PC-3 (cell line): Measurements from ENCODE around the gene FOXO6. TPM values are rescaled to one million over a fixed set of nuclear protein-coding genes. Genes with fewer than 3 reads are reported as not detected.

Experiments
- ATAC-seq: fragments of 200-7000 bp; cut with Tn5 transposase; 2 replicates; pipeline ENCODE4 v1.9.1; 2020; ENCODE audit warnings: mild to moderate bottlenecking, moderate library complexity
- BruUV-seq: library from RNA; stranded (reverse); fragments of 400-500 nt; replicated peaks from 2 replicates; lab custom pipeline; 2021; lab: Mats Ljungman, UMichigan
- CTCF ChIA-PET: fragments of 300-600 bp; sonication (Branson Sonifier 250); formaldehyde crosslinking; loops from one replicate; lab custom pipeline; 2022; ENCODE audit warnings: antibody characterized with exemption; lab: Charles Lee
- POLR2A ChIA-PET: fragments of 300-600 bp; sonication (Branson Sonifier 250); formaldehyde crosslinking; loops from one replicate; lab custom pipeline; 2022; ENCODE audit warnings: antibody characterized with exemption; ENCODE audit not compliant: unreplicated experiment; lab: Charles Lee
- DNase-seq: peaks from one replicate; pipeline ENCODE4 v3.0.0-alpha.2; 2015
- H2AFZ ChIP-seq: fragments of 300-600 bp; sonication (generic); 2 replicates; pipeline ENCODE4 v1.6.0; 2016; ENCODE audit warnings: antibody characterized with exemption, low read length
- H3F3A ChIP-seq: fragments of 300-600 bp; sonication (generic); one replicate; pipeline ENCODE4 v1.6.0; 2017; ENCODE audit warnings: antibody characterized with exemption, low read length, control low read depth, mild to moderate bottlenecking; ENCODE audit not compliant: unreplicated experiment
- H3K27ac ChIP-seq: fragments of 300-600 bp; sonication (generic); 2 replicates; pipeline ENCODE4 v1.5.1; 2016; ENCODE audit warnings: mild to moderate bottlenecking, low read length
- H3K27me3 ChIP-seq: fragments of 300-600 bp; sonication (generic); 2 replicates; pipeline ENCODE4 v1.6.1; 2016; ENCODE audit warnings: low read length, mixed read lengths
- H3K36me3 ChIP-seq: fragments of 300-600 bp; sonication (generic); 2 replicates; pipeline ENCODE4 v1.6.1; 2016; ENCODE audit warnings: low read depth, mixed run types, low read length, mixed read lengths
- H3K4me1 ChIP-seq: fragments of 300-600 bp; sonication (generic); 2 replicates; pipeline ENCODE4 v1.5.1; 2016; ENCODE audit warnings: low read length; ENCODE audit not compliant: insufficient read depth
- H3K4me2 ChIP-seq: fragments of 300-600 bp; sonication (generic); 2 replicates; pipeline ENCODE4 v1.6.0; 2016; ENCODE audit warnings: low read length
- H3K4me3 ChIP-seq: fragments of 300-600 bp; sonication (generic); 2 replicates; pipeline ENCODE4 v1.5.1; 2016; ENCODE audit warnings: mild to moderate bottlenecking, low read length, mixed read lengths
- H3K79me2 ChIP-seq: fragments of 300-600 bp; sonication (generic); 2 replicates; pipeline ENCODE4 v1.6.1; 2017; ENCODE audit warnings: low read length, mixed read lengths
- H3K9ac ChIP-seq: fragments of 300-600 bp; sonication (generic); 2 replicates; pipeline ENCODE4 v1.6.0; 2016; ENCODE audit warnings: mild to moderate bottlenecking, low read length
- H3K9me2 ChIP-seq: fragments of 300-600 bp; sonication (generic); replicated peaks from 2 replicates; pipeline ENCODE4 v1.6.1; 2016; ENCODE audit warnings: mixed run types, low read length, mixed read lengths
- H3K9me3 ChIP-seq: fragments of 300-600 bp; sonication (generic); 2 replicates; pipeline ENCODE4 v1.6.1; 2016; ENCODE audit warnings: low read length, mixed read lengths
- H4K20me1 ChIP-seq: fragments of 300-600 bp; sonication (generic); 2 replicates; pipeline ENCODE4 v1.6.1; 2016; ENCODE audit warnings: low read length, mixed read lengths
- EZH2 ChIP-seq: fragments of 300-600 bp; sonication (generic); IDR thresholded peaks from one replicate; pipeline ENCODE4 v1.6.1; 2017; ENCODE audit warnings: antibody characterized with exemption, mild to moderate bottlenecking, low read length; ENCODE audit not compliant: unreplicated experiment
- EZH2phosphoT487 ChIP-seq: fragments of 300-600 bp; sonication (generic); IDR thresholded peaks from 2 replicates; pipeline ENCODE4 v1.6.1; 2018; ENCODE audit warnings: mild to moderate bottlenecking, antibody characterized with exemption, low read length, borderline replicate concordance
- intact Hi-C: fragments of 100-400 bp; cut with micrococcal nuclease; formaldehyde crosslinking; loops from 2 replicates; pipeline ENCODE4 v1.9.0; 2023
- total RNA-seq: library from RNA; depleted of rRNA; stranded (reverse); fragments of >200 nt; gene quantifications from 2 replicates; pipeline ENCODE4 v1.2.3, GENCODE V29; 2014
- TF ChIP-seq, protein P1 (sequence below): fragments of 300-600 bp; sonication (generic); conservative IDR thresholded peaks from 2 replicates; pipeline ENCODE4 v1.5.1; 2017; ENCODE audit warnings: antibody characterized with exemption, low read depth, mild to moderate bottlenecking, low read length

The FOXO6 gene
- total RNA-seq, 1 experiment from 2014 or later: 1.2 TPM

DNA sequence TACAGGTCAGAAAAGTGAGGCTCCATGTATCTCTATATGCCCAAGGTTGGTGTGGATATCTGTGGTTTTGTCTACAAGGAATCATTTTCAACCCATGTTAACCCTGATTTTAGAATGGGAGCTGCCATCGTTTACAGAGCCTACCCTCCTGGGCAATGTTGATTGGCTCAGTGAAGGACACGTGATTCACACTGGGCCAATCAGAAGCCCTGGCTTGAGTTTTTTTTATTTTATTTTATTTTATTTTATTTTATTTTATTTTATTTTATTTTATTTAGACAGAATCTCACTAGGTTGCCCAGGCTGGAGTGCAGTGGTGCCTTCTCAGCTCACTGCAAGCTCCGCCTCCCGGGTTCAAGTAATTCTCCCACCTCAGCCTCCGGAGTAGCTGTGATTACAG lies 35.8 kb downstream of the FOXO6 start:
- no peaks in the 10 kb centered on the region for H3K36me3 ChIP-seq
- H2AFZ ChIP-seq: no peak overlapping the region
- TF ChIP-seq EZH2 (no peak), EZH2phosphoT487 (no peak)
- TF ChIP-seq, protein P1, sequence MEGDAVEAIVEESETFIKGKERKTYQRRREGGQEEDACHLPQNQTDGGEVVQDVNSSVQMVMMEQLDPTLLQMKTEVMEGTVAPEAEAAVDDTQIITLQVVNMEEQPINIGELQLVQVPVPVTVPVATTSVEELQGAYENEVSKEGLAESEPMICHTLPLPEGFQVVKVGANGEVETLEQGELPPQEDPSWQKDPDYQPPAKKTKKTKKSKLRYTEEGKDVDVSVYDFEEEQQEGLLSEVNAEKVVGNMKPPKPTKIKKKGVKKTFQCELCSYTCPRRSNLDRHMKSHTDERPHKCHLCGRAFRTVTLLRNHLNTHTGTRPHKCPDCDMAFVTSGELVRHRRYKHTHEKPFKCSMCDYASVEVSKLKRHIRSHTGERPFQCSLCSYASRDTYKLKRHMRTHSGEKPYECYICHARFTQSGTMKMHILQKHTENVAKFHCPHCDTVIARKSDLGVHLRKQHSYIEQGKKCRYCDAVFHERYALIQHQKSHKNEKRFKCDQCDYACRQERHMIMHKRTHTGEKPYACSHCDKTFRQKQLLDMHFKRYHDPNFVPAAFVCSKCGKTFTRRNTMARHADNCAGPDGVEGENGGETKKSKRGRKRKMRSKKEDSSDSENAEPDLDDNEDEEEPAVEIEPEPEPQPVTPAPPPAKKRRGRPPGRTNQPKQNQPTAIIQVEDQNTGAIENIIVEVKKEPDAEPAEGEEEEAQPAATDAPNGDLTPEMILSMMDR: no peak
- intact Hi-C loops: no loop called here
- H3K4me2 ChIP-seq: no peak overlapping the region
- H3K9me3 ChIP-seq: no peaks in the 10 kb centered on the region
- H3K9ac ChIP-seq: no peak overlapping the region
- H3K4me3 ChIP-seq: no peak overlapping the region
- no peaks in the 10 kb centered on the region for H4K20me1 ChIP-seq
- H3K9me2 ChIP-seq: no peaks in the 10 kb centered on the region
- no peaks in the 10 kb centered on the region for H3K27me3 ChIP-seq
- H3K79me2 ChIP-seq: no peaks in the 10 kb centered on the region
- CTCF ChIA-PET: no interaction called here
- no peak for ATAC-seq
- no peaks in the 10 kb centered on the region for H3F3A ChIP-seq
- BruUV-seq: no TSS peak
- no peak overlapping the region for H3K27ac ChIP-seq
- POLR2A ChIA-PET: interaction anchor here (0.6 kb wide), 1 partner anchor 14 kb away, joined by 3 read pairs; no protein-coding TSS in a partner anchor
- DNase-seq: no peak
- no peaks in the 10 kb centered on the region for H3K4me1 ChIP-seq

DNA sequence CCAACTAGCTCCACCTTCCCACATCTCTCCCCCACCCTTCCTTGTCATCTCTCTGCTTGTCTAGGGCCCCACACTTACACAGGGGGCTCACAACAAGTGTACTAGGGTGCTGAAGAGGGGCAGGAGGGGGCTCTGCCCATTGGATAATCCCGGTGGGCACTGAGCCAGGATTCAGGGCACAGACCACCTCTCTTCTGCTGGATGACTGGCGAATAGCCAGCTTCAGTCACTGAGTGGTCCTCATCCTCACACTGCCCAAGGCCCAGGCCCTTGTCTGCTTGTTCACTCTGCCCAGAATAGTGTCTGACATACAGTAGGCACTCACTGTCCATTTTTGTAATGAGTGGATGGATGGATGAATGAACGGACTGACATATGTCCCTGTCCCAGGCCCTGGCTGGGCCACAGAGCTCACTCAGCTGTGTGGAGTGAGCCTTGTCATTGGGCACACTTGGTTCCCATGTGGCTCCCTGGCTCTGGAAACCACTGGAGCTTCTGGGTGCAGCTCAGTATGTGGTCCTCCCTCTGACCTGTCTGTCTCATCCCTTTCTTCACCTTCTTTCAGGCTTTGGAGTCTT lies 36.6 kb downstream of the FOXO6 start:
- Histone ChIP-seq H3K79me2 (no peaks in the 10 kb centered on the region), H3K4me1 (no peaks in the 10 kb centered on the region), H3K27ac (no peak overlapping the region), H3K4me3 (no peak overlapping the region), H3K36me3 (no peaks in the 10 kb centered on the region), H3K27me3 (no peaks in the 10 kb centered on the region), H3K9me3 (no peaks in the 10 kb centered on the region), H3K9me2 (no peaks in the 10 kb centered on the region), H2AFZ (no peak overlapping the region), H3K4me2 (no peak overlapping the region), H3F3A (no peaks in the 10 kb centered on the region), H3K9ac (no peak overlapping the region), H4K20me1 (no peaks in the 10 kb centered on the region)
- ChIA-PET CTCF (no interaction called here), POLR2A (no interaction called here)
- TF ChIP-seq EZH2: no peak
- TF ChIP-seq EZH2phosphoT487: no peak
- TF ChIP-seq, protein P1: no peak
- no TSS peak for BruUV-seq
- ATAC-seq (no peak), DNase-seq (no peak)
- intact Hi-C loops: no loop called here

DNA sequence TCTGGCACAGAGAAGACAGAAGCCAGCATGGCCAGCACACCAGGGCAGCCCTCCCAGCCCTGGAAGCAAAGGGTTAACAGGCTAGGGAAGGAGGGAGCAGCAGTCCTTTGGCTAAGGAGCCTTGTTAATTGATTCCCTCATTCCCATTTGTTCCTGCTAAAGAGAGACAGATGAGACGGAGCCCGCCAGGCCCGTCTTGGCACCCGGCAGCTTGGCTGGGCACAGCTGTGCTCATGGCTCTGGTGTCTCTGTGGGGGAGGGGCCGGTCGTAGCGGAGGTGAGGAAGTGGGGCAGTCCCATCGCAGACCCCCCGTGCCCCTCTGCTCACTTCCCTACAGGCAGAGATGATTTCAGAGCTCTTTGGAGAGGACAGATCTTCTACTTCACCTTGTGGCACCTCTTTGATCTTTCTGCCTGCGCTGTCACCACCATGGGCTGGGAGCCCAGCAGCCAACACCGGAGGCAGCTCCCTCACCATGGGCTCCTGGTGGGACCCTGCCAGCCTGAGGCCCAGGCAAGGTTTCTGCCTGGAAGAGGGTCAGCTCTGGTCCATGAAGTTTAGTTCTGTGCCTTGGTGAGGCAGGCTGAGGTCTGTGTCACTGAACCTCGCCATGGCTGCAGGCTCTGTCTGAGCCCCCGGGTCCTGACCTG lies 38.0 kb downstream of the FOXO6 start:
- ATAC-seq (no peak), DNase-seq (no peak)
- intact Hi-C loops: no loop called here
- ChIA-PET CTCF (interaction anchor here (0.5 kb wide), 1 partner anchor 72 kb away, joined by 4 read pairs; no protein-coding TSS in a partner anchor), POLR2A (no interaction called here)
- H3K9ac ChIP-seq: no peak overlapping the region
- H3K27ac ChIP-seq: no peak overlapping the region
- H3F3A ChIP-seq: no peaks in the 10 kb centered on the region
- TF ChIP-seq EZH2phosphoT487: no peak
- TF ChIP-seq, protein P1: no peak
- TF ChIP-seq EZH2: no peak
- H3K4me1 ChIP-seq: no peaks in the 10 kb centered on the region
- no peak overlapping the region for H3K4me3 ChIP-seq
- no peaks in the 10 kb centered on the region for H3K9me3 ChIP-seq
- no peaks in the 10 kb centered on the region for H3K79me2 ChIP-seq
- H2AFZ ChIP-seq: no peak overlapping the region
- H4K20me1 ChIP-seq: no peaks in the 10 kb centered on the region
- no peaks in the 10 kb centered on the region for H3K27me3 ChIP-seq
- no TSS peak for BruUV-seq
- no peaks in the 10 kb centered on the region for H3K9me2 ChIP-seq
- H3K4me2 ChIP-seq: no peak overlapping the region
- no peaks in the 10 kb centered on the region for H3K36me3 ChIP-seq
